HG03378 (cell line): ENCODE data around the gene SH3BP4.

ENCODE experiments used
- ATAC-seq: cut with Tn5 transposase; IDR thresholded peaks from one replicate; pipeline ENCODE4 v1.9.1; 2021; ENCODE audit warnings: mild to moderate bottlenecking, moderate library complexity; ENCODE audit not compliant: unreplicated experiment

Gene SH3BP4

DNA sequence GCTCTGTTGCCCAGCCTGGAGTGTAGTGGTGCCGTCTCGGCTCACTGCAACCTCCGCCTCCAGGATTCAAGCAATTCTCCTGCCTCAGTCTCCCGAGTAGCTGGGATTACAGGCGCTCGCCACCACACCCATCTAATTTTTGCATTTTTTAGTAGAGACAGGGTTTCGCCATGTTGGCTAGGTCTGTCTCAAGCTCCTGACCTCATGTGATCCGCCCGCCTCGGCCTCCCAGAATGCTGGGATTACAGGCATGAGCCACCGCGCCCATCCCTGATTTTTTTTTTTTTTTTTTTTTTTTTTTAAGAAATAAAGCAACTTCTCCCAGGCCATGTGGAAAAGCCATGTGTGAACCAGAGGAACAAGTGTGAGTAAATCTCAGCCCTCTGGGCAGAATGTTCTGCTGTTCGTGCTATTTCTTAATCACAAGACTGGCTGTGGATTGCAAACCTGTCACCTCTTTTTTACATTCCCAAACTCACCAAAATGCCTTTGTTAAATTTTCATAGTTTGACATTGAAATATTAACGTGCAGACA, 6.4 kb upstream of the SH3BP4 start:
- ATAC-seq, result no peak

DNA sequence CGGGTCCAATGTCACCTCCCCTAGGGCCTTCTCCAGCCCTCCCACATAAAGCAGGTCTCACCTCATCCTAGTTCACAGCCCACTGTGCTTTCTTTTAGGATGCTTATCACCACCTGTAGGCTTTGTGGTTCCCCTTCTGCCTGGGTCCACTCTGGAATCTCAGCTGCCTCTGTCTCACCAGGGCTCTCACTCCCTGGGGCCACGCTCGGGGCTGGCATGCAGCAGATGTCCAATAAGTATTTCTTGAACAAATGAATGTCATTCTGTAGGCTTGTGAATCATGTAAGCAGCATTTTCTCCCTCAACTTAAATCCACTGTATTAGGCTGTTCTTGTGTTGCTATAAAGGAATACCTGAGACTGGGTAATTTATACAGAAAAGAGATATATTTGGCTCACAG, 4.3 kb upstream of the SH3BP4 start:
- no peak for ATAC-seq

DNA sequence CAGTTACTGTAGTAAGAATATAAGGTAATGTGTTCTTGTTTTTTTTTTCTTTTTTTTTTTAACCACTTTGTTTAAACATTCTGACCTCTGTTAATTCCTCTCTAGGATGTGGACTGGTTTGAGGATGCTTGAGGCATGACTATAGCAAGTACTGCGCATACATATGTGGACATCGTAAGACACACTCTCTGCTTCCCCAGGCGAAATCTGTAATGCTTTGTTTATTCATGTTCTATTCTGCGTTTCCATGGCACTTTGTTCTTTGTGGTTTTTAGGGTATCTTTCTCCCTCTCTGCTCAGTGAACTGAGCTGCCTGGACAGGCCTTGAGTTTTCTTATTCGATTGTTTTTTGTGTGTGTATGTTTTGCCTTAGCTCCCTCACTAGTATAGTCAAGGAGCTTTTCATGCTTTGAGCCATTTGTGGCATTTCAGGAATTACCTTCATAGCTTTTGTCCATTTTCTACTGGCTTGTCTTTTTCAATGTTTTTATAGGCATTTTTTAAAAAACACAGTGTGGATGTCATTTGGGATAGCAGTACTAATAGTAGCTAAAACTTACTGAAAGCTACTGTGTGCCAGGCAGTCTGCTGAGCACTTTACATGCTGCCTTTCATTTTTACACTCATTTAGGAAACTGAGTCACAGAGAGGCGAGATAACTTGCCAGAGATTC, 1.9 kb upstream of the SH3BP4 start:
- ATAC-seq, result no peak

DNA sequence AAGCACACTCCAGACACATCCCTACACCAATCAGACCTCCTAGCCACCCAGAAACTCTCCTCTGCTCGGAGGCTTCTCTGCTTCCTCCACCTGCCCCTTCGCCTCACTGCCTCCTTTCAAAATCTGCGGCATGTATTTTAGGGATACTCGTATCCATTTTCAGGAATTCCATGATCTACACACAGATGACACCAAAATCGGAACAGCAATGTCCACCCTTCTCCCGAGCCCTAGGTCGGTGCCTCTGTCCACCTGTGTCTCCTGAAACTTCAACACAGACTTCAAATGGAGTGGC, 1.4 kb upstream of the SH3BP4 start:
- no peak for ATAC-seq

DNA sequence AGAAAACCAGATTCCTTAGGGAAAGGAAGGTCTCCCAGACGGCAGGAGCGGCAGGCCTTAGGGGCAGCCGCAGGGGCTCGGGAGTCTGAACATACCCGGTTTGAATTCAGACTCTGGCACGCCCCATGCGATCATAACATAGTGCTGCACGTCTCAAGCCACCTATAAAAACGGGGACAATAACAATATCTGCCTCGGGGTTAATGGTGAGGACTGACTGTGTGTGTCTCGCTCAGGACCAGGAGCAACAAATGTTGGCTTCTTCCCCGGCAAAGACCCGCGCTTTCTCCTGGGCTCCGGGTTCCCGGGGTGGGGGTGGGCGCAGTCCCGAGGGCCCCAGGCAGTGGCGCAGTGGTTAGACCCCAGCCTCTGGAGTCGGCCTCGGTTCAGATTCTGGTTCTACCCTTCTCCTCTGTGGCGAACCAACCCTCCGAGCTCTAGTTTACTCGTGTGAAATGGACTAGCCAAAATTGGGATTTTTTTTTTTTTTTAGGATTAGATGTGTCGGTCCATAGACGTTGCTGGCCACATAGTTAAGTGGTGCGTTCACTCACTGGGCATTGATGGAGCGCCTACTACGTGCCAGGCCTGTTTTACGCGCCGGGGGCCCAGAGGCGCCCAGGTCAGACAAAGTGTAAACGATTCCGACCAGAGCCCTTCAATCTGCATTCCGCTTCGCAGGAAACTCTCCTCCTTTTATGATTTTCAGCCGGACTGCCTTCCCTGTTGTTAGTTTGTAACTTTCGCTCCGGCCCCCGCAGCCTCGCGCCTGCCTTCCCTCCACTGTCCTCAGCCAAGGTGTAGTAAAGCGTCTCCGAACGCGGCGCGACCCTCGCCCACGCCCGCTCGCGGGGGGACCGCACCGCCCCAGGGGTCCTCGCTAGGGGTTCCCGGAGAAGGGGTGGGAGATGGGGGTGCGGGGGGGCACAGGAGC, 820 bp upstream of the SH3BP4 start:
- no peak for ATAC-seq

DNA sequence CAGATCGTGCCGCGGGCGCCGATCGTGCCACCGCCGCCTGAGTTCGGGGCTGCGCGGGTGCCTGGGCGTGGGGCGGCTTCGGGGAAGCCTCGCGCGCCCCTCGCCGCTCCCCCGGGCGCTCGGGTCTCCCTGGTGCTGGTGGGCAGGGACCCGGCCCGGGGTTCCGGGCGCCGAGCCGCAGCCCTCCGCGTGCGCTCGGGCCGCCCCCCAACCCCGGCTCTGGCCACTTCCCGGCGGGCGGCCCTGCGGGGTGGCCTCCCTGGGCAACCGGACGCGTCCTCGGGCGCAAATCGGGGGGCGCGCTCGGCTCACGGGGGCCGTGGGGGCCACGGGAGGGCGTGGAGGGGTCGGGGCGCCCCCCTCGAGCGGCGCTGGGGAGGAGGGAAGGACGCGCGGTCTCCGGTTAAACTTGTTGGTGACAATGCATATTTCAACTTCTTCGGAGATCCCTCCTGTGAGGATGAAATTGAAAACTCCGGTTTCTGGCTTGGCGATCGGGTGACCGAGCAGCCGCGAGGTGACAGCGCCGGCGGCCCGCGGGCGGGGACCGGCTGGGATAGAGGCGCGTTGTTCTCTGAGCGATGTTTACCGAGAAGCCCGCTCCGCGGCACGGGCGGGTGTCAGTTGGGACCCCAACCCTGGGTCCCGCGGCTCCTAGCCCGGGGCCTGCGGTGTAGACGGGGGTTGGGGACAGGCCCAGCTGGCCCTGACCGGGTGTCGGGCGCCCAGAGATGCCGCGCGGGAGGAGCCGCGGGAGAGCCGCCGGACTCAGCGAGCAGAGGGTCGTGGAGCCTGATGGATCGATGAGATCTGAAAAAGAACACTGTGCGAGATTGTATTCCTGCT, 676 bp downstream of the SH3BP4 start:
- ATAC-seq, result no peak

DNA sequence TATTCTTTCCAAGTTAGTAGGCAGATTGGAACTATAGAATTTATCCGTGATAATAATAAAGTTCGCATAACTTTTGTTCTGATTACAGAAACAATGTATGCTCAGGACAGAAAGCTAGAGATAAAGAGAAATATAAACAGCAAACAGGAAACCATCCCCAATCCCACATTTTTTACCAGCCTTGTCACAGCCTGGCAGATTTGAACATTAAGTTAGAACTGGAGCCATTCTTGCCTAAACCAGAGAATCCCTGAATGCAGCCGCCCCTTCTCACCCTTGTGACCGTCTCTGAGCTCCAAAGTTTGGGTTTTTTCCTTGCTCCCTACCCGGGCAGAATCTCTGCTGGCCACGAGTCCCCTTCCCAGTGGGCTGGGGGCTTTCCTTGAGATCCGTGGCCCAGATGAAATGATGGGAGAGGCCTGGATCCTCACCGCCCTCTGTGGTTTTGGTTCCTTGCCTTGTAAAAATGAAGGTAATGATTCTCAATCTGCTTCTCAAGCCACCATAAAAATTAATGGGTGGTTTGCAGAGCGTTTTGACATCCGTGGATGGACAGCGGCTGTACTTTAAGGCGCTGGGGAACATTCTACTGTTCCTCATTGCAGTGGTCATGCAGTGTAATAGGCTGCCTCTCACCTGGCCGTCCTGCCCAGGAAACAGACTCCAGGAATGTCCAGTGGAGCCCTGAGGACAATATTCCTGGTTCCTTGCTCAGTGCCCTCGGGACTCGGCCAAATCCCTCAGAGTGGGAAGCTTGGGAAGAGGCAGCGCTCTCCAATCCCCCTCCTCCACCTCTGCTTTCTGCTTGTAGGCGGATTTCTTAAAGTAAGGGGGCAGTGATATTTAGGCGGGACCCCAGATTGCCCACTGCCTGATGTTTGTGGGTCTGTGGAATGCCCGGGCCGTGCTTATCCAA, 1.6 kb downstream of the SH3BP4 start:
- no peak for ATAC-seq

DNA sequence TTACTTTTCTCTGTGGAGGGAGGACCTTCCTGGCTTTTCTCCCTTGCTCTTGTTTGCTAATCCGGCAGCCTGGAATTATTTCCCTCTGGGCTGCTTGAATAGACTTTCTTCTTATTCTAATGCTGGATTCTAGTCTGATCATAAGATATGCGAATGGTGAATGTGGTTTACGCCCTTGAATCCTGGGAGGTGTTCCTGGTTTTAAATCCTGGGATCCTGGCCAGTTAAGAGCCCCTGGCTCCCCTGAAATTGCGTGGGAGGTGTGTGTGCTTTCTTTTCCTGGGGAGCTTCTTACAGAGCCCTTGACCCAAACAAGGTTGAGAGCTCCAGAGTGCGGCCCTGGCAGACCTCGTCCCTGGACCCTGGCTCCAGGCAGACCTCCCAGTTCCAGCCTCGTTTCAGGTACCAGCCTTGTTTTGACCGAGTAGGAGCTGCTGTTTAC, 2.8 kb downstream of the SH3BP4 start:
- no peak for ATAC-seq

DNA sequence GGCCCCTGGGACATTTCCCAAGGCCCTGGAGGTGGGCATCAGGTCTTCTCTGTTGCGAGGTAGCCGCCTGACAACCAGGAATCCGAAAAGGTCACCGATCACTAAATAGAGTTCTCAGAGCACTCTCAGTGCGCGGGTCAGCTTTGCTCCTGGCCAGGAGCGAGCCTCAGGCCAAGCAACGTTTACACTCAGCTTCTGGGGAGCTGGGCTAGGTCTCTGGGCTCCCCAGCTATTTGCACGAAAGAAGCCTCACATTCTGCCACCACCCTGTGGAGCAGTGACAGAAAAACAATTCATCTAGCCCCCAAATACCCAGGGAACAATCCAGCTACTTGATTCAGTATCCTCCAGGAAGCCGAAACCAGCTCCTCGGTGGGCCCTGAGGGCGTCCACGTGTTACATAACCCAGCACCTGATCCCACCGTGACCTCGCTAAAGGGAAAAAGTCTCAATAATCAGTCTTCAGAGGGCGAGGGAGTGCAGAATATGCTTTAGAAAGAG, 3.3 kb downstream of the SH3BP4 start:
- ATAC-seq, result no peak

DNA sequence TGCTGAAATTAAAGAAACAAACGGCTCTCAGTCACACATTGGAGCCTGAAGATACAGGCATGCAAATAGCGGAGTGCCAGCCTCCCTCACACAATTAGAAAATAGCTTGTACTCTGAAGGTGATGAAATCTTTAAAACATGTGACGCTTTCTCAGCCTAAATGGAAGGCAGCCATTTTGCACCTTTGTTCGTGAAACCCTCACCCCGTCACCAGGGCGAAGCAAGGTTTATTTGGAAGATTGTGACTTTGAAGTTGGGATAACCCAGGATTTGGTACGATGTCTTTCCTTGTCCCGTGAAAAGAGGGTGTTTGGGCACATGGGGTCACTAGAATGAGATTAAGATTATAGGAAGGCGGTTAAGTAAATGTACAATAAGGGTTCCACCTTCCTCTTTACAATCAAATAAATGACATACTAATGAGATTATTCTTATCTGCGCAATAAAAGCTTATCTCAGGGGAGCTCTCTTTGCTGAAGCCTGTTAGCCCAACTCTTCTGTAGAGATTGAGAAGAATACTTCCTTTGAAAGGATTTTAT, 4.2 kb downstream of the SH3BP4 start:
- no peak for ATAC-seq

DNA sequence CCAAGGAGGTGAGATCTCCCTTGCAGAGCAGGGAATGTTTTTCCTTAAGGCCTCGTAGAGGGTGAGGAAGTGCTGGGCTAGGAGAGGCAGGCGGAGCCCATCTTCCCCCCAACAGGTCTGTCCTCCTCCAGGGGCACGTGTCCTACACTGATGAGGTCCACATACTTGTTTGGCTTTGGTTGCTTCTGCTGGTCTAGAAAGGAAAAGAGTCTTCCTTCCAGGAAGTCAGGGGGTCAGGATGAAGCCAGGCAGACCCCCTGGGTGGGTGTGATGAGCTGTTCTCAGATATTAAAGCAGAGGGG, 6.0 kb downstream of the SH3BP4 start:
- ATAC-seq, result no peak

DNA sequence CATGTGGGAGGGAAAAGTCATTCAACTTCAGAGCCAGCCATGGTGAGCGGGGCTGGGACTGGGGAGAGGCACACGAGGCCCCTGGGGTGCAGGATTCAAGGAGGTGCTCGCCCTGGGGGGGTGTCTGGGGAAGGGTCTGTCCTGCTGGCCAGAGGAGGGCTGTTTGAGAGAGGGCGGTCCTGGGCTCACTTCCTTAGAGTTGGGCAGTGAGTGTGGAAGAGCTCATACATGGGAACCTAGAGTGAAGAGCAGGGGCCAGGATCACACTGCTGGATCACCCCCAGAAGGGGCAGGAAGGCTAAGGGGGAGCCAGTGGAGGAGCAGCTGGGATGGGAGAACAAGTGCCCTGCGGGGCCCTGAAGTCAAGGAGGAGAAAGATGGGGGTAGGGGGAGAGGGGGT, 6.5 kb downstream of the SH3BP4 start:
- no peak for ATAC-seq

DNA sequence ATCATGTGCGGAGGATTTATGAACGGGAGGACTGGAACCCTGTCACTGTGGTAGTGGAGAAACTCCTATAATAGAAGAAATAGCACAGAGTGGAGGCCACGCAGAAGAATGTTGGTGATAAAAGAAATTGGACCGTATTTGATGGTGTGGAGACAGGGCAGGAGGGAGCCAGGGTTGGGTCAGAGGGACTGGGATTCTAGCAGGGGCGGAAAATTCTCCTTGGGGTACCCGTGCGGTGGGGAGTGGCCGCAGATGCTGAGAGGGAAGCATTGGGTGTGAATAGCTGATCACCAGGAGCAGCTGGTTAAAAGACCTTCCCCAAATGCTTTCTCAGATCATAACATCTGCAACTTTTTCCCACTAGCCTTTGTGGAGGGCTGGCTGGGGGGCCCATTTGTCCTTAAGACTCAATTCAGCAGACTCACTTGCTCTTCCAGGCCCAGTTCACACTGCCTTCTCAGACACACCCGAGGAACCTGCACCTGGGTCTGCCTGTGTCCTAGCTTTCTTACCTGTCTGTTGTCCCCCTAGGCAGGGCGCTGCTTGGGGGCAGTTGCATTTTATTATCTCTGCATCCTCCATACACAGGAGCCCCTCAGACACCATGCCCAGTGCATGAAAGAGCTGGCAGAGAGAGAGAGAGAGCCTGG, 7.1 kb downstream of the SH3BP4 start:
- ATAC-seq, result no peak

DNA sequence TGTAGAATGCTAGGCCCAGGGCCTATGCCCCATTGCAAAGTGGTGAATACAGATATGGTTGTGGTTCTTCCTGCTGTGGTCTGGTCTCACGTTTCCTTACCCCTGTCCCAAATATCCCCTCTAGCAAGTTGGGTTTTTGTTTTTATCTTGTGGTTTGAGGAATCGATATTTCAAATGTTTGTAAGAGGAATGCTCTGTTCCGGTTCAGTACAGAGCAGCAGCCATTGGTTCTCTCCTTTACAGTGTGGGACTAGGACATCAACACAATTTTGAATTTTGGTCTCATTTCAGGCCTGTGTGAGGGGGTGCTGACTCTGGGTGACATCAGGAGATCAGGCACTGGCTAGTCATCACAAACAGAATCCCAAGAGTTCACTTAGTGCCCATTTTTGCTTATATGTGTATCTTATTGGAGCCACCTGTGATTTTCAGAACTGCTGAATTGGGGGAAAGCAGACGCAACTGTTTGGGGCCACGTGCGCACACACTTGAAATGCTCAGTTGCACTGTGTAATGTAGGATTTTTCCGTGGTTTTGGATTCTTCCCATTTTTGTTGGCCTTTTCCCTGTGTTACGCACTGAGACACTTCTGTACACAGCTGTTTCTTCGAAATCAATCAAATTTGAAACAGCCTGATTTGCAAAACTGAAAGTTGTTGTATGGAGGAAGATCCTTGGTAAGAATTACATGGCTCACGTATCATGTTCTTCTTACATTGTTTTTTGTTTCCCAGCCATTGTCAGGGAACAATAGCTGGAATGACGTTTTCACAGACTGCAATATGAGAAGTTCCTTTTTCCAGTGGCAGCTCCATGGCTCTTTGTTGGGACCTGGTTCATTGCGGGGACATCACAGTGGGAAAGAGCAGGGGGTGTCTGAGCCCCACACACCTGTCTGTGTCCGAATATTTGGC, 8.6 kb downstream of the SH3BP4 start:
- ATAC-seq, result no peak

DNA sequence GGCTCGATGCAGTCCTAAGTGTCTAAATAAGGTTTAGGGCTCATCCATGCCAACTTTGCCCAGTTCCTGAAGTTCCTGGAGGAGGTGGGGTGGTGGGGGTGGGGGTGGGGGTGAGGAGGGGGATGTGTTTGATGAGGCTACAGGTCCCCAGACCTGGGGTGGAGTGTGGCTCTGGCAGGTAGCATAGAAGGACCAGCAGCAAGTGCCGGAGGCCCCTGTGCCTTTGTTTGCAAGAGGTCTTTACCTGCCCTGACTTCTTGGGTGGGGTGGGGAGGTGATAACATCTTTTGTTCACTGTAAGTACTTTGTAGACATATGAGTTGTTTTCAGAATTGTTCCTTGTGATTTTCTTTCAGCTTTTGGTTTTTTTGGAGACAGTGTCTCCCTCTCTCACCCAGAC, 10.0 kb downstream of the SH3BP4 start:
- no peak for ATAC-seq

DNA sequence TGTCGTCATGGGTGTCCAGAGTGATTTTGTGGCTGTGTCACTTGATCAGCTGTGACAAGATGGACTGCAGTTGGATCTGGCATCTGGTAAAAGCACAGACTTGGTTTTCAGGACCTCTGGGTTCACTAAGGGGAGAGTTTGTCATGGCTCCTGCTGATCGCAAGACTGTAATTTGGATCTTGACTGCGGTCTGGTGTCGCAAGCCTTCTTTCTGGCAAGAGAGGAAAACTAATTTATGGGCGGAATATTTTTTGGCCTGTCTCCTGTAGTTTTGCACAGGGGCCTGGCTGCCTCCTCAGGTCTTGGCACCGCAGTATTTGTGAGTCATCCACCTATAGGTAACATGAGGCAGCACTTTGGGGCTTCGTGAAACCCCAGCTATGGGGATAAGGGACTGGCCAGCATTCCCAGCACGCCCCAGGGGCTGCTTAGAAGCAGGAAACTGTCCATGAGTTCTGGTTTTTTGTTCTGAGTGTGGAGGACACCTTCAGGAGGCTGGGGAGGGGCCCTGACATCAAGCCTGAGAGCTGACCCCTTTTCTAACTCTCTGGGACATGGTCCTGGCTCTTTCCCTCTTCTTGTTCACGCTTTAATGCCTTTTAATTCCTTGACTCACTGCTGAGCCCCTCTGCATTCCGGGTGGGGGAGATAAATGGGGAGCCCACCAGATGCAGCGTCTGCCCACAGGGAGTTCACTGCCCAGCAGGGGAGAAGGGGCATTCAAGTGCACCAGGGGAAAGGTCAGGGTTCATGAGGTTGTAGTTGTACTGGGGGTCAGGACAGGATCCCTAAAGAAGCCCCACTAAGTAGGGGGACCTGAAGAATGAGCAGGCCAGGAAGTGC, 12.2 kb downstream of the SH3BP4 start:
- ATAC-seq, result no peak

DNA sequence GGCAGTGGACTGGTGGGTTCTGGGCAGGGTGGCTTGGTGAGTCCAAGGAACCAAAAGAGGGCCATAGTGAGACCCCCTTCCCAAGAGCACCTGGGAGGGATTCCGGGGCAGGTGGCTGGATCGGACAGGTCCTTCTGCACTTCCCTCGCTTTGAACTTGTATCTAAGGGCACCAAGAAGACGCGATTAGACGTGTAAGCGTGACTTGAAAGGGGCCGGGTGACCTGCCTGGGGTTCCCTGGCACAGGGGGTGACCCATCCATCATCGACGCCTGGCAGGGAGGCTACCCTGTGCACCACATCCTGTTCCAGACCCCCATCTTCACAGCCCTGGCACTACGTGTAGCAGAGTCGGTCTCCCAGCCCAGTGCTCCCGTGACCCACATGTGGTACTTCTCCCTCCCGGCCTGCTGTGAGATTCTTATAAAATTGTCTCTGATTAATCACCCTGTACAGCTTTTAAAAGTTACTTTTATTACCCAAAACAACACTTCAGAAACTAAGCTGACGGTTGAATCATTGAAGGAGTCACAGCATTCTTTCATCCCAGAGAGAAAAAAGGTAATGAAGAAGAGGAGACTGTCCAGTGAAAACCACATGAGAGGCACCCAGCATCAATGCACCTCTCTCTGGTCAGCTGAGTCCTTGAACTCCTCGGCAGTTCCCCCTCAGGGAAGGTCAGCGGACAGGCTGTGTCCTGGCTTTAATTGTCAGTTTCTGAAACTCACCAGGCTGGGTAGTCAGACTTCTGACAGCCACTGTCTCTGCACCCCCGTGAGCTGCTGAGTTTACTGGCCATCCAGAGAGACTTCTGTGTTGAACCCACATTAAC, 13.0 kb downstream of the SH3BP4 start:
- ATAC-seq, result no peak
